IMR-90 (cell line): ENCODE data around the gene ATG5. TPM values are rescaled to one million over a fixed set of nuclear protein-coding genes. Genes with fewer than 3 reads are reported as not detected.

Experiments
- ATAC-seq: fragments of 200-7000 bp; cut with Tn5 transposase; 2 replicates; pipeline ENCODE4 v1.9.1; 2020; ENCODE audit warnings: low read depth, mild to moderate bottlenecking, moderate library complexity
- BruUV-seq: library from RNA; stranded (reverse); fragments of 400-500 nt; replicated peaks from 2 replicates; lab custom pipeline; 2021; lab: Mats Ljungman, UMichigan
- CTCF ChIA-PET: fragments of 300-600 bp; formaldehyde crosslinking; extraction: SDS; loops from one replicate; lab custom pipeline; 2021; ENCODE audit warnings: antibody characterized with exemption; lab: Yijun Ruan, JAX
- POLR2A ChIA-PET: fragments of 300-600 bp; sonication (Branson Sonifier 250); formaldehyde crosslinking; loops from one replicate; lab custom pipeline; 2022; ENCODE audit warnings: antibody characterized with exemption; ENCODE audit not compliant: unreplicated experiment; lab: Charles Lee
- DNase-seq: peaks from one replicate; pipeline ENCODE4 v3.0.0; 2013
- H2AFZ ChIP-seq: replicated peaks from 2 replicates; pipeline ENCODE3; 2013; ENCODE audit warnings: low read length, mild to moderate bottlenecking; ENCODE audit not compliant: poor library complexity
- H2AK5ac ChIP-seq: 2 replicates; pipeline ENCODE4 v1.6.1; 2013; ENCODE audit warnings: low read depth, low read length, inconsistent platforms
- H2AK9ac ChIP-seq: replicated peaks from 2 replicates; pipeline ENCODE3; 2013; ENCODE audit warnings: mild to moderate bottlenecking, low read depth, low read length, moderate library complexity; ENCODE audit not compliant: poor library complexity
- H2BK120ac ChIP-seq: 2 replicates; pipeline ENCODE4 v1.6.1; 2013; ENCODE audit warnings: low read depth, low read length, inconsistent platforms
- H2BK15ac ChIP-seq: 3 replicates; pipeline ENCODE4 v1.6.1; 2013; ENCODE audit warnings: low read depth, low read length, inconsistent platforms
- H2BK20ac ChIP-seq: 2 replicates; pipeline ENCODE4 v1.6.1; 2013; ENCODE audit warnings: low read depth, mild to moderate bottlenecking, inconsistent platforms, low read length, moderate library complexity
- H2BK5ac ChIP-seq: 2 replicates; pipeline ENCODE4 v1.6.1; 2013; ENCODE audit warnings: mild to moderate bottlenecking, low read depth, low read length, inconsistent platforms; ENCODE audit not compliant: poor library complexity, severe bottlenecking
- H3K14ac ChIP-seq: replicated peaks from 2 replicates; pipeline ENCODE4 v1.6.1; 2013; ENCODE audit warnings: low read depth, low read length, inconsistent platforms
- H3K18ac ChIP-seq: 2 replicates; pipeline ENCODE4 v1.6.1; 2013; ENCODE audit warnings: low read depth, low read length, control low read depth
- H3K23ac ChIP-seq: 2 replicates; pipeline ENCODE4 v1.6.1; 2013; ENCODE audit warnings: low read depth, low read length, inconsistent platforms
- H3K27ac ChIP-seq: 2 replicates; pipeline ENCODE4 v1.5.1; 2013; ENCODE audit warnings: mild to moderate bottlenecking, control low read depth, low read length; ENCODE audit not compliant: insufficient read depth
- H3K27me3 ChIP-seq: 2 replicates; pipeline ENCODE4 v1.6.1; 2013; ENCODE audit warnings: low read length; ENCODE audit not compliant: control insufficient read depth, insufficient read depth
- H3K36me3 ChIP-seq: 2 replicates; pipeline ENCODE4 v1.6.1; 2013; ENCODE audit warnings: low read length, mixed read lengths; ENCODE audit not compliant: control insufficient read depth, insufficient read depth
- H3K4ac ChIP-seq: 2 replicates; pipeline ENCODE4 v1.6.1; 2013; ENCODE audit warnings: low read depth, low read length, inconsistent platforms
- H3K4me1 ChIP-seq: 2 replicates; pipeline ENCODE4 v1.6.1; 2013; ENCODE audit warnings: low read length, mixed read lengths; ENCODE audit not compliant: control insufficient read depth, insufficient read depth
- H3K4me2 ChIP-seq: 2 replicates; pipeline ENCODE4 v1.6.1; 2013; ENCODE audit warnings: low read depth, mild to moderate bottlenecking, control low read depth, low read length, moderate library complexity
- H3K4me3 ChIP-seq: 2 replicates; pipeline ENCODE4 v1.5.1; 2013; ENCODE audit warnings: low read depth, mild to moderate bottlenecking, control low read depth, low read length, moderate library complexity; ENCODE audit not compliant: insufficient read depth
- H3K56ac ChIP-seq: 2 replicates; pipeline ENCODE4 v1.6.1; 2013; ENCODE audit warnings: low read length, inconsistent platforms; ENCODE audit not compliant: insufficient read depth; ENCODE audit errors: extremely low read depth
- H3K79me1 ChIP-seq, 2 experiments: 2 replicates each; pipeline ENCODE4 v1.6.1; 2013; ENCODE audit warnings: low read length in 2 of 2, inconsistent platforms in 1 of 2, low read depth in 1 of 2
- H3K9ac ChIP-seq: 2 replicates; pipeline ENCODE4 v1.6.1; 2013; ENCODE audit warnings: low read depth, low read length, control low read depth
- H3K9me1 ChIP-seq: 2 replicates; pipeline ENCODE4 v1.6.1; 2013; ENCODE audit warnings: low read length, inconsistent platforms; ENCODE audit not compliant: insufficient read depth
- H3K9me3 ChIP-seq: 2 replicates; pipeline ENCODE4 v1.6.1; 2013; ENCODE audit warnings: low read length; ENCODE audit not compliant: control insufficient read depth, insufficient read depth
- H4K20me1 ChIP-seq: 2 replicates; pipeline ENCODE4 v1.6.1; 2013; ENCODE audit warnings: low read length, inconsistent platforms; ENCODE audit not compliant: insufficient read depth
- H4K5ac ChIP-seq: 2 replicates; pipeline ENCODE4 v1.6.1; 2013; ENCODE audit warnings: mild to moderate bottlenecking, low read depth, low read length, control low read depth
- H4K8ac ChIP-seq, 2 experiments: 2 replicates each; pipeline ENCODE4 v1.6.1; 2013; ENCODE audit warnings: low read depth in 2 of 2, low read length in 2 of 2, control low read depth in 1 of 2, inconsistent platforms in 1 of 2
- H4K91ac ChIP-seq: 2 replicates; pipeline ENCODE4 v1.6.1; 2013; ENCODE audit warnings: low read depth, low read length, inconsistent platforms; ENCODE audit not compliant: insufficient read depth
- BHLHE40 ChIP-seq: fragments of 150-350 bp; IDR thresholded peaks from 2 replicates; pipeline ENCODE4 v1.6.1; 2016; ENCODE audit warnings: mild to moderate bottlenecking, low read depth, low read length
- FOS ChIP-seq: fragments of 150-350 bp; IDR thresholded peaks from 2 replicates; pipeline ENCODE4 v1.6.1; 2016; ENCODE audit warnings: low read depth, low read length
- MXI1 ChIP-seq: IDR thresholded peaks from 2 replicates; pipeline ENCODE4 v1.6.1; 2012; ENCODE audit warnings: low read depth, mild to moderate bottlenecking, low read length, moderate library complexity, borderline replicate concordance
- POLR2A ChIP-seq: IDR thresholded peaks from 2 replicates; pipeline ENCODE4 v1.6.1; 2012; ENCODE audit warnings: mild to moderate bottlenecking, low read depth, low read length
- RAD21 ChIP-seq: IDR thresholded peaks from 2 replicates; pipeline ENCODE4 v1.6.1; 2012; ENCODE audit warnings: low read length, improper control_type of control experiment
- RCOR1 ChIP-seq: IDR thresholded peaks from 2 replicates; pipeline ENCODE4 v1.6.1; 2012; ENCODE audit warnings: mild to moderate bottlenecking, low read length, improper control_type of control experiment; ENCODE audit not compliant: insufficient replicate concordance
- RFX5 ChIP-seq: IDR thresholded peaks from 2 replicates; pipeline ENCODE4 v1.8.0; 2012; ENCODE audit warnings: low read depth, mild to moderate bottlenecking, low read length, moderate library complexity
- SMC3 ChIP-seq: fragments of 150-350 bp; IDR thresholded peaks from 2 replicates; pipeline ENCODE4 v1.6.1; 2016; ENCODE audit warnings: low read depth, mild to moderate bottlenecking, antibody characterized with exemption, low read length, moderate library complexity
- WGBS, 2 experiments: methylation state at CpG; one replicate each; pipeline versions ENCODE4 v1.1.5 to v1.1.7; 2013; ENCODE audit warnings: missing lambda C conversion rate in 2 of 2; ENCODE audit not compliant: insufficient read length in 1 of 2; ENCODE audit errors: extremely low coverage in 2 of 2; 5-methylcytosine and 5-hydroxymethylcytosine counted together
- dilution Hi-C: fragments of 300-500 bp; cut with HindIII; formaldehyde crosslinking; loops from one replicate; pipeline ENCODE4 v1.14.3; 2018; ENCODE audit warnings: low sequenced_read_pairs; ENCODE audit not compliant: unreplicated experiment
- in situ Hi-C: fragments of 300-500 bp; cut with MboI; formaldehyde crosslinking; loops from 3 replicates; pipeline ENCODE4 v1.14.3; 2019; ENCODE audit warnings: low sequenced_read_pairs, inconsistent platforms, mixed read lengths
- intact Hi-C: fragments of 100-400 bp; cut with micrococcal nuclease; formaldehyde crosslinking; loops from 2 replicates; pipeline ENCODE4 v1.10.0; 2022
- polyA plus RNA-seq, 3 experiments: library from polyadenylated mRNA; depleted of rRNA; stranded (reverse); fragments of >200 nt; gene quantifications; 2 replicates each; pipeline ENCODE4 v1.2.3, GENCODE V29; 2012; ENCODE audit warnings: low replicate concordance in 1 of 3
- total RNA-seq: library from RNA; depleted of rRNA; stranded (reverse); fragments of >200 nt; gene quantifications from 2 replicates; pipeline ENCODE4 v1.2.3, GENCODE V29; 2012
- TF ChIP-seq, protein P1 (sequence below): fragments of 150-350 bp; IDR thresholded peaks from 2 replicates; pipeline ENCODE4 v1.6.1; 2017; ENCODE audit warnings: mild to moderate bottlenecking, antibody characterized with exemption, low read length, low read depth

The ATG5 gene
- total and polyA plus RNA-seq, 2 of the 4 experiments (the other 2 are of a cell fraction): 13.5 to 28.0 TPM

DNA sequence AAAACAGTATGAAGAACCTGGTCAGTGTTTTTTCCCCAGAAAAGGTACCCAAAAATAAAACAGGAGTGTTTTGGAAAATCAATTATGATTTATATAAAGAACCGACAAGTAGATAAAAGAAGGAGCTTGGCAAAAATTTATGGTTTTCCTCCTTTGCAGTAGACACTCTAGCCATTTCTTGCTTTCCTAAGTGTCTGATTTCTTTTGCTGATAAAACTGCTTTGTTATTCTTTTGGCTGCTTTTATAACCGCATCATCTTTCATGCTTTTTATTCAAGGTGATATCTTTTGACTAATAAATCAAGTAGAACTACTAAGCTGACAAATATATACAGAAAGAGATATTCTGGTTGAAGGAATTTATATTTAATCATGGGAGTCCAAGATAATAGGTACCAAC, 16.6 kb downstream of the ATG5 start:
- ATAC-seq (no peak), DNase-seq (no peak)
- Histone ChIP-seq H3K79me1 (peaks cover 20 to 47% of the 10 kb centered on the region in 2 experiments), H3K27me3 (no peaks in the 10 kb centered on the region), H4K5ac (no peak overlapping the region), H3K56ac (no peak overlapping the region), H2AK9ac (no peak overlapping the region), H4K91ac (no peak overlapping the region), H3K4me2 (no peak overlapping the region), H2BK120ac (no peak overlapping the region), H3K4ac (no peak overlapping the region), H4K8ac (no peak overlapping the region), H3K23ac (no peak overlapping the region), H2BK15ac (no peak overlapping the region), H3K9me1 (peaks cover 3% of the 10 kb centered on the region; the same call in 1 of the 2 replicates), H4K20me1 (no peaks in the 10 kb centered on the region), H3K9me3 (no peaks in the 10 kb centered on the region), H3K14ac (no peak overlapping the region), H2BK5ac (no peak overlapping the region), H2BK20ac (no peak overlapping the region), H3K4me1 (peaks cover 2% of the 10 kb centered on the region; the same call in 1 of the 2 replicates), H3K36me3 (peaks cover 3% of the 10 kb centered on the region; the same call in 1 of the 2 replicates), H2AFZ (no peak overlapping the region), H3K18ac (no peak overlapping the region), H2AK5ac (no peak overlapping the region), H3K27ac (no peak overlapping the region), H3K9ac (no peak overlapping the region), H3K4me3 (no peak overlapping the region)
- POLR2A ChIA-PET: interaction anchor here (0.7 kb wide), 1 partner anchor 884 kb away, joined by 3 read pairs; no protein-coding TSS in a partner anchor
- in situ Hi-C loops (loop anchor here (10.0 kb wide), 4 partner anchors 214 to 874 kb away; no protein-coding TSS in a partner anchor), dilution Hi-C loops (no loop called here), intact Hi-C loops (loop anchor here (10.0 kb wide), 1 partner anchor 704 kb away; no protein-coding TSS in a partner anchor)
- no CpG with 5 or more reads among the region's 2 CpGs for WGBS, 2 experiments
- CTCF ChIA-PET: no interaction called here
- no peak for TF ChIP-seq POLR2A
- TF ChIP-seq FOS: no peak
- TF ChIP-seq RAD21: no peak
- TF ChIP-seq MXI1: no peak
- TF ChIP-seq SMC3: no peak
- no peak for TF ChIP-seq RCOR1
- TF ChIP-seq RFX5: no peak
- TF ChIP-seq, protein P1, sequence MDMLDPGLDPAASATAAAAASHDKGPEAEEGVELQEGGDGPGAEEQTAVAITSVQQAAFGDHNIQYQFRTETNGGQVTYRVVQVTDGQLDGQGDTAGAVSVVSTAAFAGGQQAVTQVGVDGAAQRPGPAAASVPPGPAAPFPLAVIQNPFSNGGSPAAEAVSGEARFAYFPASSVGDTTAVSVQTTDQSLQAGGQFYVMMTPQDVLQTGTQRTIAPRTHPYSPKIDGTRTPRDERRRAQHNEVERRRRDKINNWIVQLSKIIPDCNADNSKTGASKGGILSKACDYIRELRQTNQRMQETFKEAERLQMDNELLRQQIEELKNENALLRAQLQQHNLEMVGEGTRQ: no peak
- no peak for TF ChIP-seq BHLHE40
- no TSS peak for BruUV-seq
